Measurements from ENCODE around the gene PKMYT1. TPM values are rescaled to one million over a fixed set of nuclear protein-coding genes. Genes with fewer than 3 reads are reported as not detected.

The PKMYT1 gene
- polyA plus RNA-seq, 1 of the 3 experiments (the other 2 are of a cell fraction), result 8.5 TPM

GRCh38 chr16:3012828-3013420, 32.7 kb upstream of the PKMYT1 start, which contains the start of gene CLDN9 (continued):
- TF ChIP-seq EP300 (IDR thresholded peaks at IDR 0.05; ENCODE audit: borderline replicate concordance in 1 of 2, low read depth in 1 of 2, low read length in 1 of 2) (no peak), GABPA (IDR thresholded peaks at IDR 0.05; ENCODE audit: low read depth) (no peak), IRF3 (IDR thresholded peaks at IDR 0.05; ENCODE audit: low read depth, low read length) (no peak), JUND (IDR thresholded peaks at IDR 0.05) (no peak), FOXJ3 (CRISPR knock-in tag; IDR thresholded peaks at IDR 0.05) (no peak)

- H2AFZ ChIP-seq (ENCODE audit: low read depth), result no peak overlapping the region
- H3K4me3 ChIP-seq (ENCODE audit: low read depth in 2 of 2, low read length in 1 of 2), result no peak overlapping the region
- no peaks in the 10 kb centered on the region for H3K36me3 ChIP-seq (replicated peaks in 1 of 2; ENCODE audit: control insufficient read depth in 1 of 2, insufficient read depth in 2 of 2, low read length in 1 of 2)
- H3K9me2 ChIP-seq, result no peaks in the 10 kb centered on the region
- no peaks in the 10 kb centered on the region for H3K79me2 ChIP-seq (ENCODE audit: insufficient read depth)
- H3K27me3 ChIP-seq (ENCODE audit: insufficient read depth), result no peaks in the 10 kb centered on the region
- no peak overlapping the region for H3K4me2 ChIP-seq
- no peaks in the 10 kb centered on the region for H3K4me1 ChIP-seq (ENCODE audit: control insufficient read depth in 1 of 2, insufficient read depth in 2 of 2, low read depth in 1 of 2, low read length in 1 of 2)
- H4K20me1 ChIP-seq (ENCODE audit: insufficient read depth), result no peaks in the 10 kb centered on the region
- no peaks in the 10 kb centered on the region for H3K9me3 ChIP-seq
- no peaks in the 10 kb centered on the region for H3F3A ChIP-seq (replicated peaks; ENCODE audit: insufficient read depth)
- ChIA-PET POLR2A (no interaction called here), CTCF (interaction anchor here (0.6 to 1.5 kb wide), 4 partner anchors 9 to 20 kb away, joined by 3 to 5 read pairs (median 4); no protein-coding TSS in a partner anchor)
- WGBS (ENCODE audit: low lambda C conversion rate), result 68% methylated on average over 13 of the region's 19 CpGs
- no peak for DNase-seq
- H3K9ac ChIP-seq, result no peak overlapping the region
- TF ChIP-seq MEF2A (IDR thresholded peaks at IDR 0.05; ENCODE audit: borderline replicate concordance, low read depth) (no peak), POLR2AphosphoS5 (IDR thresholded peaks at IDR 0.05; ENCODE audit: low read depth, low read length) (no peak), NRF1 (IDR thresholded peaks at IDR 0.05; ENCODE audit: low read depth, low read length) (no peak), NFIC (IDR thresholded peaks at IDR 0.05; ENCODE audit: borderline replicate concordance) (no peak), TEAD4 (IDR thresholded peaks at IDR 0.05; ENCODE audit: borderline replicate concordance, insufficient read depth) (no peak), ELF1 (IDR thresholded peaks at IDR 0.05) (no peak), TCF12 (IDR thresholded peaks at IDR 0.05) (no peak), EP300 (IDR thresholded peaks at IDR 0.05; ENCODE audit: borderline replicate concordance in 1 of 2, low read depth in 1 of 2, low read length in 1 of 2) (no peak), EZH2phosphoT487 (IDR thresholded peaks at IDR 0.05; ENCODE audit: borderline replicate concordance, low read depth) (no peak), FOXM1 (IDR thresholded peaks at IDR 0.05; ENCODE audit: low read depth) (no peak), FOXJ3 (CRISPR knock-in tag; IDR thresholded peaks at IDR 0.05) (no peak), IRF3 (IDR thresholded peaks at IDR 0.05; ENCODE audit: low read depth, low read length) (no peak), REST (IDR thresholded peaks at IDR 0.05; ENCODE audit: low read depth, low read length) (no peak), MXI1 (IDR thresholded peaks at IDR 0.05; ENCODE audit: low read depth, low read length) (no peak), GABPA (IDR thresholded peaks at IDR 0.05; ENCODE audit: low read depth) (no peak), RCOR1 (IDR thresholded peaks at IDR 0.05; ENCODE audit: low read length) (no peak), RAD21 (IDR thresholded peaks at IDR 0.05; ENCODE audit: low read length) (no peak)
- H3K27ac ChIP-seq (ENCODE audit: low read depth in 2 of 2, low read length in 1 of 2), result no peak overlapping the region
Observed at GRCh38 chr16:3012246-3012645, 32.0 kb upstream of the PKMYT1 start.

All from SK-N-SH (cell line).